GM18951 (cell line): ENCODE results near the gene ABCD4.

Source experiments
- POLR2A ChIP-seq: IDR thresholded peaks from 4 replicates; pipeline ENCODE4 v1.6.1; 2011; ENCODE audit warnings: mild to moderate bottlenecking; ENCODE audit not compliant: insufficient read length, insufficient read depth; ENCODE audit errors: extremely low read depth
- in situ Hi-C: fragments of 300-500 bp; cut with MboI; formaldehyde crosslinking; loops from one replicate; pipeline ENCODE4 v1.12.0; 2022; ENCODE audit warnings: low sequenced_read_pairs, mixed read lengths, inconsistent platforms; ENCODE audit not compliant: unreplicated experiment

Gene ABCD4

GRCh38 chr14:74325446-74325845, 22.7 kb upstream of the ABCD4 start:
- TF ChIP-seq POLR2A = no peak
- in situ Hi-C loops = no loop called here

DNA sequence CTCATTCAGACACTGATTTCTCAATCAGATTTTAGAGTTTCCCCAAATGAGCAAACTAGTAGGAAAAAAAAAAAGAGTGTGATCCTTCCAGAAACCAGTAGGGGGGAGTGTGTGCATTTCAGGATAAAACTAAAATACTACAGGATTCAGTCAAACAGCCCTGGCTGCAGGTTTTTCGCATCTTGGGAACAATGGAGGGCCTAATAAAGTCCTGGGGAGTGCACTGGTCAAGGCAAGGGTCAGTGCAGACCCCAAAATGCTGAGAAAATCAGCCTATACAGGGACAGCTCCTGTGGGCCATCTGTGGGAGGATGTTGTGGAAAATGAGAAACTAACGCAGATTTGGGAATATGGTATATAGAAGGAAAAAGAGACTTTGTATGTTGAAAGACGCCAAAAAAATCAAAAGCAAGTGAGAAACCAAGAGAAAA, 22.2 kb upstream of the ABCD4 start:
- TF ChIP-seq POLR2A = no peak
- in situ Hi-C loops = no loop called here

DNA sequence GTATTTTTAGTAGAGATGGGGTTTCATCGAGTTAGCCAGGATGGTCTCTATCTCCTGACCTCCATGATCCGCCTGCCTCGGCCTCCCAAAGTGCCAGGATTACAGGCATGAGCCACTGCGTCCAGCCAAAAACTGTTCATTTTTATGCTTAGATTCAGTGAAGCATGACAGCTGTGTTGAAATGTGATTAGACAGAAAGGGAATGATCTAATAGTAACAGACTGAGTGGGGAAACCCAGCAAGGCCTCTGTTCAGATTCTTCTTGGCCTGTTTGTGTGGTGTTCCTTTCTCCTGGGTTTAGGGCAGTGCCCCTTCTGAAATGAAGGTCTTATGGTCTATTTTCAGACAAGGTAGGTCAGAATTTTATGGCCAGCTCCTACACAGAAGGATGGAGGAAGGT, 11.8 kb upstream of the ABCD4 start:
- TF ChIP-seq POLR2A = no peak
- in situ Hi-C loops = no loop called here

DNA sequence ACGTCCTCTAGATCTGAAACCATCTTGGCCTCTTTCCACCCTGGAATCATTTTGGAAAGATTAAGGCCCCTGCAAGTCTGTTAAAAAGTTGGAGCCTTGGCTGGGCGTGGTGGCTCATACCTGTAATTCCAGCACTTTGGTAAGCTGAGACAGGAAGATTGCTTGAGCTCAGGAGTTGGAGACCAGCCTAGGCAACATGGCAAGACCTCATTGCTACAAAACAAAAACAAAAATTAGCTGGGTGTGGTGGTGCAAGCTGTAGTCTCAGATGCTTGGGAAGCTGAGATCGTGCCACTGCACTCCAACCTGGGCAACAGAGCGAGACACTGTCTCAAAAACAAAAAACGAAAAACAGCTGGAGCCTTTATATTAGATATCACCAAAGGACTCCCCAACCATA, 10.9 kb upstream of the ABCD4 start:
- TF ChIP-seq POLR2A = no peak
- in situ Hi-C loops = no loop called here

DNA sequence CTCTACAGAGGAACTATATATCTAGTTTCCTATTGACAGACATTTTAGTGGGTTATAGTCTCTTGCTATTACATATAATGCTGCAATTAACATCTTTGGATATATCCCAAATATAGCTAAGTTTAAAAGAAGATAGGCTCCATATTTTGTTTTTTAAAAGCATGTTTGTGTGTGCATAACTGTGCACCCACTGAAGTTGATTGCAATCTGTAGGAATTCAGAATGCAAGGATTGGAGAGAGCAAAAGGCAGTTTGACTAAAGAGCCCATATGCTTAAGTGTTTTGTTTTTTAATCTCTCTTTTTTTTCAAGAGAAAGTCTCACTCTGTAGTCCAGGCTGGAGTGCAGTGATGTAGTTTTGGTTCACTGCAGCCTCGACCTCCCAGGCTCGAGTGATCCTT, 9.4 kb upstream of the ABCD4 start:
- in situ Hi-C loops = no loop called here
- no peak for TF ChIP-seq POLR2A

DNA sequence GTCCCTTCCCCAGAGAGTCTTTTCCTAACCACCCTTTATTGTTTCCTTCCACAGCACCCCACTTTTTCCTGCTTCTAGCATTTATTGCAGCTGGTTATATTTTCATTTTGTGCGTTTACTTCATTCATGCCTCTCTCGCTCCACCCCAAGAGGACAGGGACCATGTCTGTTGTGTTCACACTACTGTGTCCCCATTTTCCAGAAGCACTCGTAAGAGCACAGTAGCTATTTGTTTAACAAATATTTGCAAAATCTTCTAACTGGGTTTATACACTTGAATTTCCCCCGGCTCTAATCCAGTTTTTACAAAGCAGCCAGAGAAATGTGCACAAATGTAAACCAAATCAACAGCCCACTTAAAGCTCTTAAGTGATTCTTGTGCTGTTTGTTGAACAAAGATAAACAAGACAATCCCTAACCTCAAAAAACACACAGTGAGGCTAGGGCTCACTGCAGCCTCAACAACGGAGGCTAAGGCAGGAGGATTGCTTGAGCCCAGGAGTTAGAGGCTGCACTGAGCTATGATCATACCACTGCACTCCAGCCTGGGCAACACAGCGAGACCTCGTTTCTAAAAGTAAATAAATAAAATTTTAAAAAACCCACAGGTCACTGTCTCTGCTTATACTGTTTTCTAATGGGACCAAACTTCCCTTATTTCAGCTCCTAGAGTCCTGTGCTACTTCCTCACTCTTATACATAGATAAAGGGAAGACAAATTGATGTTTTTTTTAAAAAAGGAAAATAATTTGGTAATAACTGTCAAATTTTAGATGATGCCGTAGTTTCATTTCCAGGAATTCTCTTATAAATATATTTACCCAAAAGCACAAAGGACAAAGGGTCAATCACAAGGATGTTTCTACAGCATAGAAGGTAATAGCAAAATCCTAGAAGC, 6.6 kb upstream of the ABCD4 start:
- in situ Hi-C loops = no loop called here
- TF ChIP-seq POLR2A = no peak

DNA sequence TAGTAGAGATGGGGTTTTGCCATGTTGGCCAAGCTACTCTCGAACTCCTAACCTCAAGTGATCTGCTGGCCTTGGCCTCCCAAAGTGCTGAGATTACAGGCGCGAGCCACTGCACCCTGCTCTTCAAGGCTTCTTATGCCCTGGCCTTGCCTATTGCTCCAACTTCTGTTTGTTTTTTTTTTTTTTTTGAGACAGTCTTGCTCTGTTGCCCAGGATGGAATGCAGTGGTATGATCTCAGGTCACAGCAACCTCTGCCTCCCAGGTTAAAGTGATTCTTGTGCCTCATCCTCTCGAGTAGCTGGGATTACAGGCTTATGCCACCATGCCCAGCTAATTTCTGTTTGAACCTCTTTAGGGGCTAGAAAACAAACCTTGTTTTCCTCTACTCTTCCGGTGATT, 6.0 kb upstream of the ABCD4 start:
- no peak for TF ChIP-seq POLR2A
- in situ Hi-C loops = no loop called here

- in situ Hi-C loops = no loop called here
- no peak for TF ChIP-seq POLR2A
Observed at GRCh38 chr14:74302152-74302628, 544 bp downstream of the ABCD4 start.

DNA sequence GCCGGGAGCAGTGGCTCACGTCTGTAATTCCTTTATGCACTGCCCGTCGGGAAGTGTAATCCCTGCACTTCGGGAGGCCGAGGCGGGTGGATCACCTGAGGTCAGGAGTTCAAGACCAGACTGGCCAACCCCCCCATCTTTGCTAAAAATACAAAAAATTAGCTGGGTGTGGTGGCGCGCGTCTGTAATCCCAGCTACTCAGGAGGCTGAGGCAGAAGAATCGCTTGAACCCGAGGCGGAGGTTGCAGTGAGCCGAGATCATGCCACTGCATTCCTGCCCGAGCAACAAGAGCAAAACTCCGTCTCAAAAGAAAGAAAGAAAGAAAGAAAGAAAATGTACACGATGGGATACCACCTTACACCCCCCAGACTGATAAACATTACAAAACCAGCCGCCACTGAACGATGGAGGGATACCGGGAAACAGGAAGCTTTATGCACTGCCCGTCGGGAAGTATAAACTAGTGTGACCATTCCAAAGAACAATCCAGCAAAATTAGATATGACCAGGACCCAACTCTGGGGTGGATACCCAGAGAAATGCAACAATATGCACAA, 1.1 kb downstream of the ABCD4 start:
- in situ Hi-C loops = no loop called here
- no peak for TF ChIP-seq POLR2A

GRCh38 chr14:74299061-74299545, 3.6 kb downstream of the ABCD4 start:
- TF ChIP-seq POLR2A = no peak
- in situ Hi-C loops = no loop called here

GRCh38 chr14:74297986-74298385, 4.7 kb downstream of the ABCD4 start:
- no peak for TF ChIP-seq POLR2A
- in situ Hi-C loops = no loop called here

GRCh38 chr14:74296037-74296467, 6.7 kb downstream of the ABCD4 start:
- TF ChIP-seq POLR2A = no peak
- in situ Hi-C loops = no loop called here

GRCh38 chr14:74293606-74294005, 9.1 kb downstream of the ABCD4 start:
- TF ChIP-seq POLR2A = no peak
- in situ Hi-C loops = no loop called here

- in situ Hi-C loops = no loop called here
- no peak for TF ChIP-seq POLR2A
Observed at GRCh38 chr14:74292061-74292460, 10.7 kb downstream of the ABCD4 start.
